ENCODE data around the gene OTUD4. TPM values are rescaled to one million over a fixed set of nuclear protein-coding genes. Genes with fewer than 3 reads are reported as not detected.

OTUD4 gene
- total RNA-seq, 4 donors from 2014 or later: 27.3 to 53.1 (median 39.1) TPM

GRCh38 chr4:145199051-145199716 lies 18.8 kb upstream of the OTUD4 start:
- Histone ChIP-seq H3K36me3 (no peaks in the 10 kb centered on the region), H3K4me1 (no peaks in the 10 kb centered on the region), H3K4me3 (no peak overlapping the region), H3K27ac (no peak overlapping the region), H3K27me3 (no peaks in the 10 kb centered on the region), H3K9me3 (no peaks in the 10 kb centered on the region)
- WGBS, 2 donors (ENCODE audit: low coverage in 1 of 2): 89 to 100% methylated on average over 3 to 4 of the region's 6 CpGs
- ATAC-seq: no peak
- TF ChIP-seq CTCF (IDR thresholded peaks at IDR 0.05) (no peak), POLR2A (IDR thresholded peaks at IDR 0.05) (no peak), POLR2AphosphoS5 (IDR thresholded peaks at IDR 0.05) (no peak), EP300 (IDR thresholded peaks at IDR 0.05) (no peak)

GRCh38 chr4:145196747-145197146 lies 16.4 kb upstream of the OTUD4 start:
- H3K36me3 ChIP-seq: no peaks in the 10 kb centered on the region
- no peak overlapping the region for H3K4me3 ChIP-seq
- H3K4me1 ChIP-seq: no peaks in the 10 kb centered on the region
- H3K27me3 ChIP-seq: no peaks in the 10 kb centered on the region
- no peaks in the 10 kb centered on the region for H3K9me3 ChIP-seq
- TF ChIP-seq POLR2AphosphoS5 (IDR thresholded peaks at IDR 0.05) (no peak), EP300 (IDR thresholded peaks at IDR 0.05) (no peak), CTCF (IDR thresholded peaks at IDR 0.05) (no peak), POLR2A (IDR thresholded peaks at IDR 0.05) (no peak)
- no peak for ATAC-seq
- no peak overlapping the region for H3K27ac ChIP-seq
- 75 to 100% methylated on average over 1 to 2 of the region's 3 CpGs for WGBS, 2 donors (ENCODE audit: low coverage in 1 of 2)

- H3K9me3 ChIP-seq: no peaks in the 10 kb centered on the region
- no peak for ATAC-seq
- no peaks in the 10 kb centered on the region for H3K36me3 ChIP-seq
- no peaks in the 10 kb centered on the region for H3K27me3 ChIP-seq
- no peak overlapping the region for H3K27ac ChIP-seq
- 70 to 95% methylated on average over 2 of the region's 3 CpGs for WGBS, 2 donors (ENCODE audit: low coverage in 1 of 2)
- no peaks in the 10 kb centered on the region for H3K4me1 ChIP-seq
- TF ChIP-seq POLR2A (IDR thresholded peaks at IDR 0.05) (no peak), CTCF (IDR thresholded peaks at IDR 0.05) (no peak), EP300 (IDR thresholded peaks at IDR 0.05) (no peak), POLR2AphosphoS5 (IDR thresholded peaks at IDR 0.05) (no peak)
- H3K4me3 ChIP-seq: no peak overlapping the region
These were observed 15.0 kb upstream of the OTUD4 start for GRCh38 chr4:145195167-145195952.

- Histone ChIP-seq H3K27me3 (no peaks in the 10 kb centered on the region), H3K4me1 (no peaks in the 10 kb centered on the region), H3K36me3 (no peaks in the 10 kb centered on the region), H3K27ac (no peak overlapping the region), H3K9me3 (no peaks in the 10 kb centered on the region), H3K4me3 (no peak overlapping the region)
- TF ChIP-seq POLR2A (IDR thresholded peaks at IDR 0.05) (no peak), EP300 (IDR thresholded peaks at IDR 0.05) (no peak), CTCF (IDR thresholded peaks at IDR 0.05) (no peak), POLR2AphosphoS5 (IDR thresholded peaks at IDR 0.05) (no peak)
- WGBS, 2 donors (ENCODE audit: low coverage in 1 of 2): 29 to 44% methylated on average over 1 to 3 of the region's 3 CpGs
- ATAC-seq: no peak
These were observed 9.6 kb upstream of the OTUD4 start for GRCh38 chr4:145189981-145190380.

GRCh38 chr4:145186729-145187128 lies 6.3 kb upstream of the OTUD4 start:
- 84 to 89% methylated on average over 3 of the region's 3 CpGs for WGBS, 2 donors (ENCODE audit: low coverage in 1 of 2)
- no peak overlapping the region for H3K4me3 ChIP-seq
- H3K36me3 ChIP-seq: no peaks in the 10 kb centered on the region
- no peak overlapping the region for H3K27ac ChIP-seq
- no peak for ATAC-seq
- no peaks in the 10 kb centered on the region for H3K9me3 ChIP-seq
- TF ChIP-seq CTCF (IDR thresholded peaks at IDR 0.05) (no peak), POLR2A (IDR thresholded peaks at IDR 0.05) (no peak), POLR2AphosphoS5 (IDR thresholded peaks at IDR 0.05) (no peak), EP300 (IDR thresholded peaks at IDR 0.05) (no peak)
- no peaks in the 10 kb centered on the region for H3K4me1 ChIP-seq
- H3K27me3 ChIP-seq: no peaks in the 10 kb centered on the region
